Bronchial epithelial cell (primary cell): ENCODE results near the gene ZNF516. TPM values are rescaled to one million over a fixed set of nuclear protein-coding genes. Genes with fewer than 3 reads are reported as not detected.
A peak's percentile ranks its signal among the peaks of the same experiment; 100 is the strongest.

Experiments
- DNase-seq: peaks from one replicate; pipeline ENCODE4 v3.0.0-alpha.2; 2010; ENCODE audit warnings: low read depth
- FAIRE-seq: peaks from 2 replicates; lab custom pipeline; 2011; peaks lifted over from hg19 to GRCh38; lab: Jason Lieb, UNC
- H3K27me3 ChIP-seq: 2 replicates; pipeline ENCODE4 v1.5.1; 2011; ENCODE audit warnings: low read length; ENCODE audit not compliant: control insufficient read depth, insufficient read depth
- H3K36me3 ChIP-seq: 2 replicates; pipeline ENCODE4 v1.5.1; 2011; ENCODE audit warnings: low read length; ENCODE audit not compliant: control insufficient read depth, insufficient read depth
- H3K4me3 ChIP-seq: 2 replicates; pipeline ENCODE4 v1.5.1; 2011; ENCODE audit warnings: mild to moderate bottlenecking, low read depth, low read length, control low read depth
- total RNA-seq: library from RNA; depleted of rRNA; stranded (reverse); fragments of >200 nt; gene quantifications from 2 replicates; pipeline ENCODE4 v1.2.1, GENCODE V29; 2014
- TF ChIP-seq, protein P1 (sequence below): IDR thresholded peaks from 2 replicates; pipeline ENCODE4 v1.5.1; 2011; ENCODE audit warnings: mild to moderate bottlenecking, moderate library complexity, low read length, control low read depth, inconsistent platforms; ENCODE audit not compliant: insufficient read depth, severe bottlenecking

Gene ZNF516
- total RNA-seq, 1 donor from 2014 or later = 16.6 TPM

DNA sequence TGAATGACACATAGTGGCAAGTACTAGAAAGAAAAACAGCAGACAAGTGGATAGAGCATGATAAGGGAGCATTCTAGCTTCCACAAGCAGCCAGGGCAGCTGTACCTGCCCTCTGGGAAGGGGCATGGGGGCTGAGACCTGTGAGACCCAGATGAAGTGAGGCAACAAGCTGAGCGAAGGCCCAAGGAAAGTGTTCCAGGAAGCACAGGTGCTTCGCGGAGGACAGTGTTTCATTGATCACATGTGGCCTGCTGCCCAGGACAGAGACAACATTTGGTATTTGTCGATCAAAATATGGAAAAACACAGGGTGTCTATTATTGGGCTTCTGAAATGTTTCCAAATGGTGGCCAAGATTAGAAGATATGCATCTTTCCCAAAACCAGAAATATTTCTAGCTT is 149.1 kb downstream of the ZNF516 start:
- Histone ChIP-seq H3K4me3 (no peak overlapping the region), H3K36me3 (no peaks in the 10 kb centered on the region), H3K27me3 (no peaks in the 10 kb centered on the region)
- FAIRE-seq (no peak), DNase-seq (no peak)
- TF ChIP-seq, protein P1, sequence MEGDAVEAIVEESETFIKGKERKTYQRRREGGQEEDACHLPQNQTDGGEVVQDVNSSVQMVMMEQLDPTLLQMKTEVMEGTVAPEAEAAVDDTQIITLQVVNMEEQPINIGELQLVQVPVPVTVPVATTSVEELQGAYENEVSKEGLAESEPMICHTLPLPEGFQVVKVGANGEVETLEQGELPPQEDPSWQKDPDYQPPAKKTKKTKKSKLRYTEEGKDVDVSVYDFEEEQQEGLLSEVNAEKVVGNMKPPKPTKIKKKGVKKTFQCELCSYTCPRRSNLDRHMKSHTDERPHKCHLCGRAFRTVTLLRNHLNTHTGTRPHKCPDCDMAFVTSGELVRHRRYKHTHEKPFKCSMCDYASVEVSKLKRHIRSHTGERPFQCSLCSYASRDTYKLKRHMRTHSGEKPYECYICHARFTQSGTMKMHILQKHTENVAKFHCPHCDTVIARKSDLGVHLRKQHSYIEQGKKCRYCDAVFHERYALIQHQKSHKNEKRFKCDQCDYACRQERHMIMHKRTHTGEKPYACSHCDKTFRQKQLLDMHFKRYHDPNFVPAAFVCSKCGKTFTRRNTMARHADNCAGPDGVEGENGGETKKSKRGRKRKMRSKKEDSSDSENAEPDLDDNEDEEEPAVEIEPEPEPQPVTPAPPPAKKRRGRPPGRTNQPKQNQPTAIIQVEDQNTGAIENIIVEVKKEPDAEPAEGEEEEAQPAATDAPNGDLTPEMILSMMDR = no peak

DNA sequence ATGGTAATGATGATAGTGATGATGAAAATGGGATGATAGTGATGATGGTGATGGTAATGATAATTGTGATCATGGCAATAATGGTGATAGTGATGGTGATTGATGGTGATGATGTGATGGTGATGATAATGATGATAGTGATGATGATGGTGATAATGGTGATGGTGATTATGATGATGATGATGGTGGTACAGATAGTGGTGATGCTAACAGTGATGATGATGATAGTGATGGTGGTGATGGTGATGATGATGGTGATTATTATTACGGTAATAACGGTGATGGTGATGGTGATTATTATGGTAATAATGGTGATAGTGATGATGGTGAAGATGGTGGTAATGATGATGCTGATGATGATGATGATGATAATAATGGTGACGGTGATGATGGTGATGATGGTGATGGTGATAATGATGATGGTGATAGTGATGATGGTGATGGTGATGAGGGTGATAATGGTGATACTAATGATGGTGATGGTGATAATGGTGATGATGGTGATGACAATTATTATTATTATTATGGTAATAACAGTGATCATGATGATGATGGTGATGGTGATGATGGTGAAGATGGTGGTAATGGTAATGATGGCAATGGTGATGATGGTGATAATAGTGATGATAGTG is 151.0 kb downstream of the ZNF516 start:
- H3K36me3 ChIP-seq = no peaks in the 10 kb centered on the region
- no peak for FAIRE-seq
- no peaks in the 10 kb centered on the region for H3K27me3 ChIP-seq
- DNase-seq = no peak
- H3K4me3 ChIP-seq = no peak overlapping the region
- TF ChIP-seq, protein P1 = no peak

DNA sequence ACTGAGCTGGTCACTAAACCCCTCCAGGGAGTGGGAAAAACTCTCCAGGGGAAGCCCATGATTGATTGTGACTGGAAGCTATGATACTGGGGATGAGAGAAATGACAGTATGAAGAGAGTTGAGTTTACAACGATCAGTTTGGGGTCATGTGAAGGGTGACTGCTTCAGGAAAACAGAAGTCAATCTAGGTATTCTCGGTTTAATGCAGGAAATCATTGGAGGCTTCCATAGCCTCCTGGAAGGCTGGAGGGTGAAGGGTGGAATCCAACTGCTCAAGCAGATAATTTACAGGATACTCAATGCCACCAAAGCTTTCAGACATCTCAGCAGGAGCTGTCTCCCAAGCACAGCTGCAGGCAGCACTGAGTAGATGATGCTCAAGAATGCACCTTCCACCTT is 154.6 kb downstream of the ZNF516 start:
- Histone ChIP-seq H3K27me3 (no peaks in the 10 kb centered on the region), H3K36me3 (no peaks in the 10 kb centered on the region), H3K4me3 (no peak overlapping the region)
- TF ChIP-seq, protein P1 = no peak
- DNase-seq = no peak
- FAIRE-seq = no peak

DNA sequence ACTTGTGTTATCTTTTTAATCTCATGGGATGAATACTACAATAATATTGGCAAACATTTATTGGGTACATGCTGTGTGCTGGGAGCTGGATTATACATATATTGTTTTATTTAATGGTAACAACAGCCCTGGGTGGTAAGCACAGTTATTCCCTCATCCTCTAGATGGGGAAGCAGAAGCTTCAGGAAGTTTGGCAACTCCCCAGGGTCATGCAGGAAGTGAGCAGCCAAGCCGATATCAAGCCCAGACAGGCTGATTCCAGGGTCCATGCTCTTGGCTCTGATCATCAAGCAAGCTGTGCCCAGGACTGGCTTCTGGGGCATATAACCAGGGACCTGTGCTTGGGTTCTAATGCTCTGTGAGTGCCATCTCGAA is 155.8 kb downstream of the ZNF516 start:
- DNase-seq = peak; percentile 82
- Histone ChIP-seq H3K36me3 (no peaks in the 10 kb centered on the region), H3K4me3 (no peak overlapping the region), H3K27me3 (no peaks in the 10 kb centered on the region)
- no peak for FAIRE-seq
- TF ChIP-seq, protein P1 = no peak

DNA sequence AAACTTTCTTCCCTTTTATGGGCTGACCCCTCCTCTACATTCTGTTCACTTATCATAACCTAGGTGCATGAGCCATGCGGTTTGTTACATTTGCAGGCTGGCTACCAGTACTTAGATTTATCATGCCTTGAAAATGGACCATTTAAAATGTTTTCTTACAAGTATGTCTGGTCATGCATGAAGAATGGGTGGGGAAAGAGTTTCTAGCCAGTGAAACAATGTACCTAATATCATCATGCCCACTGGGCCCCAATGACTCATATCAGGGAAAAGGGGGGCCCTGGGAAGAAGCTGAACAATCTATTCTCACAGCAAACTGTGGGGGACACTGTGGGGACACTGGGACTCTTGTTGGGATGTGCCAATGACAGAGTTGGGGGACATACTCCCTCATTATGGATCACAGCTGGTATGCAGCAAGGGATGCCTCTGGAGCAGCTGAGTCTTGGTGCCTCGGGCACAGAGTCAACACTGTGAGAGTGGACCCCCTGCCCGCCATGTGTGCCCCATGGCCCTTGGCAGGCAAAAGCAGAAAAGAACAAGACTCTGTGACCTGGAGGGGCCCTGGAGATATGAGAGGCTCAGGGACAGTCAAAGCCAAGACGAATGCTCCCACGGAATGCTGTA is 156.3 kb downstream of the ZNF516 start:
- TF ChIP-seq, protein P1 = no peak
- Histone ChIP-seq H3K4me3 (no peak overlapping the region), H3K36me3 (no peaks in the 10 kb centered on the region), H3K27me3 (no peaks in the 10 kb centered on the region)
- FAIRE-seq = no peak
- peak; percentile 69 for DNase-seq
